ENCODE data around the gene MICAL3. TPM values are rescaled to one million over a fixed set of nuclear protein-coding genes. Genes with fewer than 3 reads are reported as not detected.

MICAL3 gene
- total and polyA plus RNA-seq, 9 donors: 17.5 to 106 (median 81.3) TPM

DNA sequence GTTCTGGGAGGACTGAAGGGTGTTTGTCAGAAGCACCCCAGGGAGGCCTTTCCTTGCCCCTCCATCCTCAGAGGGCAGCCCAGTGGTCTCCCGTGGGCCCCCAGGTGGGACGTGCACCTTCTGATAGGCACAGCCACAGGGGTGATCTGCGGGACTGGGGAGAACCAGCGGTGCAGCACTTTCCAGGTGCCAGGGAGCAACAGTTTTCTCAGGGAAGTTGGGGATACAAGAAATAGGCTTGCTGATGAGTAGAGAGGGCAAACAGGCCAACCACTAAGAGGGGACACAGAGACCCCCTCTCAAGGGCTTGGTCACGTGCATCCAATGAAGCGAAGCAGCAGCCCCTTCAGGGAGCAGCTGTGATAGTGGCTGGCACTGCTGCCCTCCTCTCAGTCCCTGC, 143.0 kb downstream of the MICAL3 start:
- intact Hi-C loops (cut with DNase I): loop anchor here in 2 of 4 donors (10.0 kb wide), 1 partner anchor 47 kb away; no protein-coding TSS in a partner anchor
- WGBS, 3 donors: 92 to 95% (median 94%) methylated on average over 6 of the region's 6 CpGs
- TF ChIP-seq POLR2A (IDR thresholded peaks at IDR 0.05) (no peak), EP300 (IDR thresholded peaks at IDR 0.05) (no peak)
- TF ChIP-seq, protein P1, sequence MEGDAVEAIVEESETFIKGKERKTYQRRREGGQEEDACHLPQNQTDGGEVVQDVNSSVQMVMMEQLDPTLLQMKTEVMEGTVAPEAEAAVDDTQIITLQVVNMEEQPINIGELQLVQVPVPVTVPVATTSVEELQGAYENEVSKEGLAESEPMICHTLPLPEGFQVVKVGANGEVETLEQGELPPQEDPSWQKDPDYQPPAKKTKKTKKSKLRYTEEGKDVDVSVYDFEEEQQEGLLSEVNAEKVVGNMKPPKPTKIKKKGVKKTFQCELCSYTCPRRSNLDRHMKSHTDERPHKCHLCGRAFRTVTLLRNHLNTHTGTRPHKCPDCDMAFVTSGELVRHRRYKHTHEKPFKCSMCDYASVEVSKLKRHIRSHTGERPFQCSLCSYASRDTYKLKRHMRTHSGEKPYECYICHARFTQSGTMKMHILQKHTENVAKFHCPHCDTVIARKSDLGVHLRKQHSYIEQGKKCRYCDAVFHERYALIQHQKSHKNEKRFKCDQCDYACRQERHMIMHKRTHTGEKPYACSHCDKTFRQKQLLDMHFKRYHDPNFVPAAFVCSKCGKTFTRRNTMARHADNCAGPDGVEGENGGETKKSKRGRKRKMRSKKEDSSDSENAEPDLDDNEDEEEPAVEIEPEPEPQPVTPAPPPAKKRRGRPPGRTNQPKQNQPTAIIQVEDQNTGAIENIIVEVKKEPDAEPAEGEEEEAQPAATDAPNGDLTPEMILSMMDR (IDR thresholded peaks at IDR 0.05): no peak
- no peaks in the 10 kb centered on the region for H3K27me3 ChIP-seq
- H3K4me3 ChIP-seq: no peak overlapping the region
- H3K27ac ChIP-seq: no peak overlapping the region
- no peaks in the 10 kb centered on the region for H3K36me3 ChIP-seq
- H3K9me3 ChIP-seq: no peaks in the 10 kb centered on the region
- no peaks in the 10 kb centered on the region for H3K4me1 ChIP-seq (ENCODE audit: insufficient read depth)
- DNase-seq: peak in 1 of 5 donors; percentile 15

DNA sequence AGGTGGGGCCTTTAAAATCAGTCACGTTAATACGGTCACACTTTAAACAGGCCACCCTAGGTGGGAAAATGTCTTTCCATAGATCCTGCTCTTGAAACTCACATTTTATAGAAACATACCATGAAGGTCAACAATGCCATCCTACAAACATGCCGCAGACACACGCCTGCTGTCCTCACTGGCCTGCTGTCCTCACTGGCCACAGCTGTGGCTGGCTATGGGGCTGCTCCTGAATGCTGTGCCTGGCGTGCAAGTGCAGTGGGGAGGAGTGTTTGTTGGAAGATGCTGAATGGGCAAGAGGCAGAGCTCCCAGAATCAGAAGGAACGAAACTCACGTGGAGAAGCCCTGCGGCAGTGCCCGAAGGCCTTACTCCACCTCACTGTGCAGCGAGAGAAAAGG, 143.9 kb downstream of the MICAL3 start:
- WGBS, 3 donors: 84 to 94% (median 92%) methylated on average over 10 of the region's 10 CpGs
- intact Hi-C loops (cut with DNase I): loop anchor here in 2 of 4 donors (10.0 kb wide), 1 partner anchor 46 kb away; no protein-coding TSS in a partner anchor
- DNase-seq: no peak
- no peaks in the 10 kb centered on the region for H3K27me3 ChIP-seq
- TF ChIP-seq EP300 (IDR thresholded peaks at IDR 0.05) (no peak), POLR2A (IDR thresholded peaks at IDR 0.05) (no peak)
- TF ChIP-seq, protein P1 (IDR thresholded peaks at IDR 0.05): no peak
- no peak overlapping the region for H3K4me3 ChIP-seq
- no peaks in the 10 kb centered on the region for H3K36me3 ChIP-seq
- H3K4me1 ChIP-seq (ENCODE audit: insufficient read depth): no peaks in the 10 kb centered on the region
- H3K9me3 ChIP-seq: no peaks in the 10 kb centered on the region
- no peak overlapping the region for H3K27ac ChIP-seq

DNA sequence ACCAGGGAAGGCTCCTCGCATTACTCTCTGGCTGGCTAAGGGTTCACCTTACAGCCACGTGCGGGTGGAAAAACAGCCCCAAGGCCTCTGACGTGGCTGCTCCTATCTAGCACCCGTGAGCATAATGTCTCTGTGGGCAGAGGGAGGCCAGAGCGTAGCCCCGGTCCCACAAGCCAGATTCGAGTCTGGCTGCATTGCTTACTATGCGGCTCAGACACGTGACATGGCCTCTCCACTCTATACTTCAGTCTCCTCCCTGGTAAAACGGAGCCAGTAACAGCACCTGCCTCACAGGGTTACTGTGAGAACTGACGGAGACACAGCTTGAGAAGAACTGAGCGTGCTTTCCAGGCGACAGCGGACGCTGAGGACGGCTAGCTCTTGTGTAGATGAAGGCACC, 144.3 kb downstream of the MICAL3 start:
- Histone ChIP-seq H3K27me3 (no peaks in the 10 kb centered on the region), H3K4me1 (ENCODE audit: insufficient read depth) (no peaks in the 10 kb centered on the region), H3K9me3 (no peaks in the 10 kb centered on the region), H3K36me3 (no peaks in the 10 kb centered on the region), H3K27ac (no peak overlapping the region), H3K4me3 (no peak overlapping the region)
- 90 to 93% (median 92%) methylated on average over 17 of the region's 17 CpGs for WGBS, 3 donors
- TF ChIP-seq, protein P1 (IDR thresholded peaks at IDR 0.05): no peak
- TF ChIP-seq EP300 (IDR thresholded peaks at IDR 0.05) (no peak), POLR2A (IDR thresholded peaks at IDR 0.05) (no peak)
- peak in 1 of 5 donors; percentile 26 for DNase-seq
- intact Hi-C loops (cut with DNase I): loop anchor here in 2 of 4 donors (10.0 kb wide), 1 partner anchor 45 kb away; no protein-coding TSS in a partner anchor

DNA sequence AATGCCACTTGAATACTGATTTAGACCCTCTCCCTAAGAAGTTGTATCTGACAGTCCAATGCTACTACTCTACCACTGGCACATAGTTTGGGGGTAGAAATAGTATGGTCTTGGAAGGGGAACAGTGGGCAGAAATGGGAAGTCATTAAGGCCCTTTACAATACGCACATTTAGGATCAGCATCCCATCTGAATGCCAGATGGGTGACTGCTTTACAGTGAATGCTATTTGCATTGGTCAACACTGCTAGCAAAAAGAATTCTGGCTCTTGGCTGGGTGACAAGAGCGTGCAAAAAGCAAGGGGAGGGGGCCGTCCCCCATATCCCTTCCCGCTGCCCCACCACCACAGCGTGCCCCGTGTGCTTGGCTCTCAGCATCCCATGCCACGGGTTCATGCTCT, 145.4 kb downstream of the MICAL3 start:
- 79 to 86% (median 86%) methylated on average over 7 of the region's 7 CpGs for WGBS, 3 donors
- TF ChIP-seq EP300 (IDR thresholded peaks at IDR 0.05): no peak
- TF ChIP-seq POLR2A (IDR thresholded peaks at IDR 0.05): no peak
- TF ChIP-seq, protein P1 (IDR thresholded peaks at IDR 0.05): no peak
- no peaks in the 10 kb centered on the region for H3K27me3 ChIP-seq
- no peaks in the 10 kb centered on the region for H3K36me3 ChIP-seq
- no peaks in the 10 kb centered on the region for H3K4me1 ChIP-seq (ENCODE audit: insufficient read depth)
- H3K9me3 ChIP-seq: no peaks in the 10 kb centered on the region
- no peak overlapping the region for H3K4me3 ChIP-seq
- DNase-seq: peak in 1 of 5 donors; percentile 14
- intact Hi-C loops (cut with DNase I): no loop called here
- no peak overlapping the region for H3K27ac ChIP-seq
